ENCODE measurements around the gene C17orf107.

DNA sequence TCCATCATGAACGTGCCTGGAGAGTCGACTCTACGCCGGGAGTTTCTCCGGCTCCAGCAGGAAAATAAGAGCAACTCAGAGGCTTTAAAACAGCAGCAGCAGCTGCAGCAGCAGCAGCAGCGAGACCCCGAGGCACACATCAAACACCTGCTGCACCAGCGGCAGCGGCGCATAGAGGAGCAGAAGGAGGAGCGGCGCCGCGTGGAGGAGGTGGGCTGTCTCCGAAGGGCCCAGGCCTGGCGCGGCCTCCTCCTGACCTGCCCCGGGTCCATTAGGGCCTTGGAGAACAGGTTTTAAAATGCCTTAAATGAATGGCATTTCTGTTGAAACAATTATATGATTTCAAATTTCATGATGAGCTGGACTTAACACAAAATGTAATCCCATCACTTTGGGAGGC is 11.8 kb upstream of the C17orf107 start:
- no peak for TF ChIP-seq EZH2 (IDR thresholded peaks at IDR 0.05; ENCODE audit: low read length, unreplicated experiment)
- TF ChIP-seq, protein P1, sequence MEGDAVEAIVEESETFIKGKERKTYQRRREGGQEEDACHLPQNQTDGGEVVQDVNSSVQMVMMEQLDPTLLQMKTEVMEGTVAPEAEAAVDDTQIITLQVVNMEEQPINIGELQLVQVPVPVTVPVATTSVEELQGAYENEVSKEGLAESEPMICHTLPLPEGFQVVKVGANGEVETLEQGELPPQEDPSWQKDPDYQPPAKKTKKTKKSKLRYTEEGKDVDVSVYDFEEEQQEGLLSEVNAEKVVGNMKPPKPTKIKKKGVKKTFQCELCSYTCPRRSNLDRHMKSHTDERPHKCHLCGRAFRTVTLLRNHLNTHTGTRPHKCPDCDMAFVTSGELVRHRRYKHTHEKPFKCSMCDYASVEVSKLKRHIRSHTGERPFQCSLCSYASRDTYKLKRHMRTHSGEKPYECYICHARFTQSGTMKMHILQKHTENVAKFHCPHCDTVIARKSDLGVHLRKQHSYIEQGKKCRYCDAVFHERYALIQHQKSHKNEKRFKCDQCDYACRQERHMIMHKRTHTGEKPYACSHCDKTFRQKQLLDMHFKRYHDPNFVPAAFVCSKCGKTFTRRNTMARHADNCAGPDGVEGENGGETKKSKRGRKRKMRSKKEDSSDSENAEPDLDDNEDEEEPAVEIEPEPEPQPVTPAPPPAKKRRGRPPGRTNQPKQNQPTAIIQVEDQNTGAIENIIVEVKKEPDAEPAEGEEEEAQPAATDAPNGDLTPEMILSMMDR (conservative IDR thresholded peaks at IDR 0.05; ENCODE audit: low read depth, low read length): no peak

All from PC-3 (cell line).